MM.1S (cell line): Measurements from ENCODE around the gene CCDC30.
"Not testable (repeated sequence)": the region's sequence is repeated elsewhere in the genome, so short reads cannot be mapped to it uniquely, and the experiment has no call there.

Experiments
- CTCF ChIP-seq: fragments of 300-600 bp; sonication (generic); IDR thresholded peaks from 2 replicates; pipeline ENCODE4 v1.5.1; 2016; ENCODE audit warnings: antibody characterized with exemption, low read length, mixed read lengths
- EZH2 ChIP-seq: fragments of 300-600 bp; sonication (generic); optimal IDR thresholded peaks from 2 replicates; pipeline ENCODE3; 2017; ENCODE audit warnings: low read depth, mild to moderate bottlenecking, antibody characterized with exemption, low read length, mixed read lengths
- EZH2phosphoT487 ChIP-seq: fragments of 300-600 bp; sonication (generic); IDR thresholded peaks from 2 replicates; pipeline ENCODE4 v1.6.1; 2018; ENCODE audit warnings: antibody characterized with exemption, low read length

DNA sequence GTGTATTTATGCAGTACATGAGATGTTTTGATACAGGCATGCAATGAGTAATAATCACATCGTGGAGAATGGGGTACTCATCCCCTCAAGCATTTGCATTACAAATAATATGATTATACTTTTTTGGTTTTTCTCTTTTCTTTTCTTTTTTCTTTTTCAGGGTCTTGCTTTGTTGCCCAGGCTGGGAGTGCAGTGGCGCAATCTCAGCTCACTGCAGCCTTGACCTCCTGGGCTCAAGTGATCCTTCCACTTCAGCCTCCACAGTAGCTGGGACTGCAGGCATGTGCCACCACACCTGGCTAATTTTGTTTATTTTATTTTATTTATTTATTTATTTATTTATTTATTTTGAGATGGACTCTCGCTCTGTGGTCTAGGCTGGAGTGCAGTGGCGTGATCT is 158.1 kb downstream of the CCDC30 start:
- TF ChIP-seq CTCF, EZH2, EZH2phosphoT487: not testable (repeated sequence)
